H1 (cell line): ENCODE data around the gene TAB3. TPM values are rescaled to one million over a fixed set of nuclear protein-coding genes. Genes with fewer than 3 reads are reported as not detected.

Source experiments
- CTCF ChIA-PET: fragments of 300-600 bp; sonication (Branson Sonifier 250); formaldehyde crosslinking; loops from one replicate; lab custom pipeline; 2021; ENCODE audit not compliant: partially characterized antibody; lab: Charles Lee
- POLR2A ChIA-PET: fragments of 300-600 bp; sonication (Branson Sonifier 250); formaldehyde crosslinking; loops from one replicate; lab custom pipeline; 2021; ENCODE audit warnings: inconsistent platforms; ENCODE audit not compliant: partially characterized antibody; lab: Charles Lee
- DNase-seq, 2 experiments: peaks; one replicate each; pipeline versions ENCODE4 v3.0.0 to v3.0.0-alpha.2; 2010 to 2022; ENCODE audit warnings: low spot score in 2 of 2, low read depth in 1 of 2, mixed read lengths in 1 of 2
- FAIRE-seq: peaks from 2 replicates; lab custom pipeline; 2011; peaks lifted over from hg19 to GRCh38; lab: Jason Lieb, UNC
- H2AFZ ChIP-seq: 2 replicates; pipeline ENCODE4 v1.8.1; 2012; ENCODE audit warnings: low read length, inconsistent platforms
- H2AK5ac ChIP-seq: 2 replicates; pipeline ENCODE4 v1.6.1; 2013; ENCODE audit warnings: low read depth, low read length
- H2BK120ac ChIP-seq: replicated peaks from 2 replicates; pipeline ENCODE3; 2013; ENCODE audit warnings: low read depth, low read length, inconsistent platforms
- H2BK12ac ChIP-seq: 2 replicates; pipeline ENCODE4 v1.6.1; 2013; ENCODE audit warnings: low read depth, low read length
- H2BK15ac ChIP-seq: 2 replicates; pipeline ENCODE4 v1.6.1; 2013; ENCODE audit warnings: low read length
- H2BK20ac ChIP-seq: 2 replicates; pipeline ENCODE4 v1.6.1; 2013; ENCODE audit warnings: low read length
- H2BK5ac ChIP-seq: 2 replicates; pipeline ENCODE4 v1.6.1; 2013; ENCODE audit warnings: low read depth, low read length
- H3K14ac ChIP-seq: 2 replicates; pipeline ENCODE4 v1.6.1; 2013; ENCODE audit warnings: inconsistent platforms; ENCODE audit not compliant: insufficient read length
- H3K18ac ChIP-seq: 2 replicates; pipeline ENCODE4 v1.6.1; 2013; ENCODE audit warnings: low read length; ENCODE audit errors: extremely low read depth
- H3K23ac ChIP-seq: 2 replicates; pipeline ENCODE4 v1.6.1; 2013; ENCODE audit warnings: inconsistent platforms; ENCODE audit not compliant: insufficient read length
- H3K23me2 ChIP-seq: 2 replicates; pipeline ENCODE4 v1.6.1; 2013; ENCODE audit warnings: low read depth, low read length
- H3K27ac ChIP-seq: 2 replicates; pipeline ENCODE4 v1.6.1; 2011; ENCODE audit warnings: low read depth, low read length, inconsistent platforms
- H3K27me3 ChIP-seq, 4 experiments: replicated peaks in 1 of 4; 1 replicate in 1 of 4; 2 replicates in 3 of 4; pipeline versions ENCODE4 v1.6.1 to v1.8.1; 2011 to 2013; ENCODE audit warnings: low read length in 3 of 4, mild to moderate bottlenecking in 3 of 4, inconsistent platforms in 2 of 4, mixed read lengths in 2 of 4, moderate library complexity in 1 of 4; ENCODE audit not compliant: control insufficient read depth in 3 of 4, insufficient read depth in 3 of 4; ENCODE audit errors: extremely low read depth in 1 of 4
- H3K36me3 ChIP-seq, 4 experiments: 2 replicates each; pipeline versions ENCODE4 v1.6.1 to v1.8.1; 2011 to 2013; ENCODE audit warnings: mild to moderate bottlenecking in 4 of 4, low read length in 3 of 4, moderate library complexity in 2 of 4, control low read depth in 1 of 4, inconsistent platforms in 1 of 4; ENCODE audit not compliant: insufficient read depth in 4 of 4, control insufficient read depth in 2 of 4
- H3K4ac ChIP-seq: replicated peaks from 2 replicates; pipeline ENCODE3; 2013; ENCODE audit warnings: low read length, low read depth, mixed read lengths, inconsistent platforms; ENCODE audit not compliant: insufficient read length
- H3K4me1 ChIP-seq, 4 experiments: replicated peaks in 1 of 4; 1 replicate in 1 of 4; 2 replicates in 3 of 4; pipeline versions ENCODE4 v1.6.1 to v1.8.1; 2011 to 2013; ENCODE audit warnings: low read length in 3 of 4, inconsistent platforms in 2 of 4, mixed read lengths in 1 of 4; ENCODE audit not compliant: insufficient read depth in 4 of 4, control insufficient read depth in 3 of 4
- H3K4me2 ChIP-seq, 2 experiments: 2 replicates each; pipeline versions ENCODE4 v1.6.1 to v1.8.1; 2011 to 2013; ENCODE audit warnings: low read depth in 2 of 2, low read length in 2 of 2, control low read depth in 1 of 2, inconsistent platforms in 1 of 2, mild to moderate bottlenecking in 1 of 2; ENCODE audit not compliant: insufficient read depth in 1 of 2
- H3K4me3 ChIP-seq, 4 experiments: fragments of 200-600, 300-600 bp in 1 of 4; sonication (generic), shearing (Covaris generic), sonication (Bioruptor Twin) in 1 of 4; 2 replicates each; pipeline versions ENCODE4 v1.5.1 to v1.8.1; 2011 to 2016; ENCODE audit warnings: low read length in 4 of 4, low read depth in 3 of 4, control low read depth in 2 of 4, inconsistent platforms in 2 of 4, mild to moderate bottlenecking in 2 of 4, mixed read lengths in 1 of 4, moderate library complexity in 1 of 4; ENCODE audit not compliant: insufficient read depth in 2 of 4; ENCODE audit errors: extremely low read depth in 1 of 4
- H3K56ac ChIP-seq: replicated peaks from 2 replicates; pipeline ENCODE3; 2013; ENCODE audit warnings: low read depth, mild to moderate bottlenecking, mixed read lengths, low read length, inconsistent platforms; ENCODE audit not compliant: insufficient read length
- H3K79me1 ChIP-seq: 2 replicates; pipeline ENCODE4 v1.6.1; 2013; ENCODE audit warnings: low read depth, low read length, control low read depth
- H3K79me2 ChIP-seq, 2 experiments: 2 replicates each; pipeline versions ENCODE4 v1.6.1 to v1.8.1; 2012 to 2013; ENCODE audit warnings: low read length in 2 of 2, mild to moderate bottlenecking in 2 of 2, inconsistent platforms in 1 of 2; ENCODE audit not compliant: insufficient read depth in 2 of 2, control insufficient read depth in 1 of 2
- H3K9ac ChIP-seq, 4 experiments: replicated peaks in 1 of 4; 1 replicate in 1 of 4; 2 replicates in 3 of 4; pipeline versions ENCODE4 v1.6.1 to v1.8.1; 2011 to 2013; ENCODE audit warnings: low read depth in 3 of 4, low read length in 3 of 4, control low read depth in 2 of 4, mild to moderate bottlenecking in 2 of 4, moderate library complexity in 2 of 4, inconsistent platforms in 1 of 4; ENCODE audit errors: extremely low read depth in 1 of 4
- H3K9me3 ChIP-seq, 2 experiments: 2 replicates each; pipeline versions ENCODE4 v1.6.1 to v1.8.1; 2012 to 2013; ENCODE audit warnings: mild to moderate bottlenecking in 2 of 2, moderate library complexity in 2 of 2, control low read depth in 1 of 2, inconsistent platforms in 1 of 2, low read depth in 1 of 2, low read length in 1 of 2, mixed read lengths in 1 of 2; ENCODE audit not compliant: insufficient read depth in 2 of 2
- H4K20me1 ChIP-seq, 2 experiments: replicated peaks in 1 of 2; 2 replicates each; pipeline versions ENCODE3 to v1.8.1; 2011 to 2013; ENCODE audit warnings: inconsistent platforms in 2 of 2, low read length in 2 of 2, mild to moderate bottlenecking in 1 of 2; ENCODE audit not compliant: insufficient read depth in 2 of 2, control insufficient read depth in 1 of 2
- H4K5ac ChIP-seq: 2 replicates; pipeline ENCODE4 v1.6.1; 2013; ENCODE audit warnings: low read length, low read depth, mixed read lengths, inconsistent platforms; ENCODE audit not compliant: insufficient read length
- H4K8ac ChIP-seq: 2 replicates; pipeline ENCODE4 v1.8.0; 2013; ENCODE audit warnings: mild to moderate bottlenecking, moderate library complexity, low read length, inconsistent platforms; ENCODE audit not compliant: insufficient read depth; ENCODE audit errors: extremely low read depth
- H4K91ac ChIP-seq: replicated peaks from 2 replicates; pipeline ENCODE3; 2013; ENCODE audit warnings: low read length, mixed read lengths, inconsistent platforms; ENCODE audit not compliant: insufficient read length
- BRCA1 ChIP-seq: IDR thresholded peaks from 2 replicates; pipeline ENCODE4 v1.6.1; 2012; ENCODE audit warnings: low read depth, low read length, improper control_type of control experiment
- CHD1 ChIP-seq: IDR thresholded peaks from 2 replicates; pipeline ENCODE4 v1.6.1; 2012; ENCODE audit warnings: low read depth, low read length, improper control_type of control experiment
- HDAC2 ChIP-seq, 2 experiments: fragments of 300-600 bp in 1 of 2; sonication (generic) in 1 of 2; IDR thresholded peaks; 2 replicates each; pipeline ENCODE4 v1.6.1; 2011 to 2012; ENCODE audit warnings: low read depth in 2 of 2, low read length in 2 of 2, mild to moderate bottlenecking in 2 of 2, moderate library complexity in 2 of 2, borderline replicate concordance in 1 of 2, inconsistent platforms in 1 of 2
- KDM4A ChIP-seq: IDR thresholded peaks from one replicate; pipeline ENCODE4 v1.7.1; 2012; ENCODE audit warnings: low read depth, mild to moderate bottlenecking, moderate library complexity, low read length, inconsistent platforms; ENCODE audit not compliant: severe bottlenecking
- KDM5A ChIP-seq: fragments of 200-600 bp; IDR thresholded peaks from 2 replicates; pipeline ENCODE4 v1.7.1; 2012; ENCODE audit warnings: mild to moderate bottlenecking, low read length, inconsistent platforms, mixed read lengths
- MAFK ChIP-seq: IDR thresholded peaks from 2 replicates; pipeline ENCODE4 v1.6.1; 2012; ENCODE audit warnings: low read depth, mild to moderate bottlenecking, improper control_type of control experiment, low read length
- PHF8 ChIP-seq: fragments of 200-600 bp; sonication (generic); conservative IDR thresholded peaks from 2 replicates; pipeline ENCODE4 v1.7.1; 2012; ENCODE audit warnings: low read depth, mild to moderate bottlenecking, inconsistent platforms, low read length, moderate library complexity
- POLR2AphosphoS5 ChIP-seq: IDR thresholded peaks from 2 replicates; pipeline ENCODE4 v1.6.1; 2011; ENCODE audit warnings: low read depth, low read length
- POU5F1 ChIP-seq: IDR thresholded peaks from 2 replicates; pipeline ENCODE4 v1.6.1; 2011; ENCODE audit warnings: low read depth, mild to moderate bottlenecking, low read length, moderate library complexity
- RAD21 ChIP-seq, 2 experiments: IDR thresholded peaks in 1 of 2; conservative IDR thresholded peaks in 1 of 2; 2 replicates each; pipeline ENCODE4 v1.6.1; 2011; ENCODE audit warnings: low read depth in 2 of 2, low read length in 2 of 2, improper control_type of control experiment in 1 of 2, inconsistent platforms in 1 of 2, mild to moderate bottlenecking in 1 of 2, moderate library complexity in 1 of 2
- RBBP5 ChIP-seq: IDR thresholded peaks from 2 replicates; pipeline ENCODE4 v1.7.1; 2012; ENCODE audit warnings: low read depth, mild to moderate bottlenecking, inconsistent platforms, low read length, moderate library complexity, borderline replicate concordance
- SIRT6 ChIP-seq: IDR thresholded peaks from one replicate; pipeline ENCODE4 v1.7.1; 2012; ENCODE audit warnings: low read length, inconsistent platforms
- SIX5 ChIP-seq: IDR thresholded peaks from 2 replicates; pipeline ENCODE4 v1.6.1; 2011; ENCODE audit warnings: mild to moderate bottlenecking, low read depth, low read length
- SP2 ChIP-seq: IDR thresholded peaks from 2 replicates; pipeline ENCODE4 v1.6.1; 2012; ENCODE audit warnings: mild to moderate bottlenecking, low read length, inconsistent platforms
- ZNF274 ChIP-seq: IDR thresholded peaks from 2 replicates; pipeline ENCODE4 v1.7.0; 2012; ENCODE audit warnings: low read length, borderline replicate concordance; ENCODE audit errors: extremely low read depth
- WGBS, 2 experiments: shearing (Covaris generic) in 1 of 2; methylation state at CpG; one replicate each; pipeline versions ENCODE4 v1.1.6 to v1.1.7; 2013 to 2015; ENCODE audit warnings: low lambda C conversion rate in 2 of 2, mixed read lengths in 2 of 2, inconsistent platforms in 1 of 2, low coverage in 1 of 2, missing lambda C conversion rate in 1 of 2; ENCODE audit not compliant: insufficient replicate concordance in 2 of 2, insufficient coverage in 1 of 2, insufficient read length in 1 of 2; ENCODE audit errors: extremely low coverage in 1 of 2, missing lambda C conversion rate in 1 of 2; 5-methylcytosine and 5-hydroxymethylcytosine counted together
- polyA plus RNA-seq, 7 experiments: library from polyadenylated mRNA; depleted of rRNA in 3 of 7; stranded (reverse) in 5 of 7; unstranded in 2 of 7; fragments of >200 nt in 5 of 7; fragments of 200-250 nt in 2 of 7; gene quantifications; 1 replicate in 5 of 7; 2 replicates in 1 of 7; 4 replicates in 1 of 7; pipeline versions ENCODE4 v1.2.1 to v1.2.3, GENCODE V29; 2011 to 2013; ENCODE audit warnings: missing spikeins in 2 of 7, mixed read lengths in 2 of 7
- total RNA-seq: library from RNA; stranded (reverse); fragmentation: NEBNext Ultra II Directional; extraction: Animal tissue kit (Norgen Biotek cat#: 25700); gene quantifications from 2 replicates; pipeline ENCODE4 v1.2.1, GENCODE V29; 2021

Gene TAB3
- total and polyA plus RNA-seq, 2 of the 8 experiments (the other 6 are each of a cell fraction or from before 2014, with no cell fraction given), result 12.7 to 12.9 TPM

- WGBS, 2 experiments, result 83% methylated on average over 2 of the region's 2 CpGs; no CpG with 5 or more reads in 1 of the 2 experiments
- H3K18ac ChIP-seq, result peak overlapping the region; percentile 32; the same call in 1 of the 2 replicates
- no peaks in the 10 kb centered on the region for H3K36me3 ChIP-seq
- H2AFZ ChIP-seq, result no peak overlapping the region
- H3K27ac ChIP-seq, result no peak overlapping the region
- no peak overlapping the region for H2BK20ac ChIP-seq
- H3K79me2 ChIP-seq, result no peaks in the 10 kb centered on the region
- H3K23me2 ChIP-seq, result no peaks in the 10 kb centered on the region
- POLR2A ChIA-PET, result no interaction called here
- H4K5ac ChIP-seq, result no peak overlapping the region
- peak overlapping the region; percentile 81 for H4K91ac ChIP-seq
- H2BK15ac ChIP-seq, result peak overlapping the region; percentile 88; the same call in 1 of the 2 replicates
- peaks cover 0 to 4% of the 10 kb centered on the region in 2 experiments for H4K20me1 ChIP-seq
- no peaks in the 10 kb centered on the region for H3K9me3 ChIP-seq
- FAIRE-seq (no peak), DNase-seq (no peak)
- no peak overlapping the region for H3K56ac ChIP-seq
- H3K14ac ChIP-seq, result no peak overlapping the region
- H3K4me2 ChIP-seq, result no peak overlapping the region
- CTCF ChIA-PET, result no interaction called here
- no peak overlapping the region for H3K23ac ChIP-seq
- H2BK12ac ChIP-seq, result peak overlapping the region; percentile 97; the same call in 1 of the 2 replicates
- H3K4ac ChIP-seq, result no peak overlapping the region
- H2BK120ac ChIP-seq, result no peak overlapping the region
- peak overlapping the region; percentile 99 for H2AK5ac ChIP-seq
- H3K27me3 ChIP-seq, result no peaks in the 10 kb centered on the region
- peaks cover 0 to 2% (median 0%) of the 10 kb centered on the region in 4 experiments; a peak in 1 of 7 replicates for H3K4me1 ChIP-seq
- no peak overlapping the region for H4K8ac ChIP-seq
- H3K79me1 ChIP-seq, result 0 out of 2 replicates have a peak, but pooled peaks cover 3% of the 10 kb centered on the region
- peak overlapping the region; percentile 87; the same call in 1 of the 2 replicates for H2BK5ac ChIP-seq
- H3K9ac ChIP-seq, result no peak overlapping the region
- no peak overlapping the region for H3K4me3 ChIP-seq
- no peak for TF ChIP-seq SP2
- no peak for TF ChIP-seq HDAC2 (IDR thresholded peaks at IDR 0.05; ENCODE audit: borderline replicate concordance in 1 of 2, low read depth in 2 of 2, low read length in 2 of 2)
- TF ChIP-seq KDM5A, result no peak
- TF ChIP-seq SIX5, result no peak
- no peak for TF ChIP-seq CHD1
- TF ChIP-seq ZNF274, result no peak
- TF ChIP-seq RBBP5, result no peak
- no peak for TF ChIP-seq RAD21 (IDR thresholded peaks at IDR 0.05 in 1 of 2, conservative IDR thresholded peaks at IDR 0.05 in 1 of 2; ENCODE audit: low read depth in 2 of 2, low read length in 2 of 2)
- TF ChIP-seq POU5F1, result no peak
- TF ChIP-seq KDM4A, result no peak
- no peak for TF ChIP-seq BRCA1
- no peak for TF ChIP-seq MAFK
- no peak for TF ChIP-seq PHF8
- no peak for TF ChIP-seq POLR2AphosphoS5
- TF ChIP-seq SIRT6, result no peak
These were observed 94.6 kb downstream of the TAB3 start for GRCh38 chrX:30794497-30794896.
